Lower lobe of right lung (tissue), 2 donors: ENCODE measurements around the gene RHOH. TPM values are rescaled to one million over a fixed set of nuclear protein-coding genes. Genes with fewer than 3 reads are reported as not detected.

Experiments used
- ATAC-seq, 2 donors: fragments of 200-7000 bp; cut with Tn5 transposase; one replicate each; pipeline ENCODE4 v1.9.1; 2020 to 2022; ENCODE audit warnings: mild to moderate bottlenecking in 2 of 2, moderate library complexity in 2 of 2
- DNase-seq: peaks from one replicate; pipeline ENCODE4 v3.0.0-alpha.2; 2020
- H3K27ac ChIP-seq: fragments of 200-600 bp; one replicate; pipeline ENCODE4 v1.8.0; 2022
- H3K27me3 ChIP-seq: fragments of 200-600 bp; one replicate; pipeline ENCODE4 v1.8.0; 2022; ENCODE audit warnings: low read depth
- H3K36me3 ChIP-seq: fragments of 200-600 bp; one replicate; pipeline ENCODE4 v1.8.0; 2022; ENCODE audit warnings: mild to moderate bottlenecking
- H3K4me1 ChIP-seq: fragments of 200-600 bp; one replicate; pipeline ENCODE4 v1.8.0; 2022
- H3K4me3 ChIP-seq: fragments of 200-600 bp; one replicate; pipeline ENCODE4 v1.8.0; 2022; ENCODE audit warnings: mild to moderate bottlenecking
- H3K9me3 ChIP-seq: fragments of 200-600 bp; one replicate; pipeline ENCODE4 v1.8.0; 2022
- intact Hi-C: fragments of 100-400 bp; cut with DNase I; formaldehyde crosslinking; loops from one replicate; pipeline ENCODE4 v1.11.0; 2022
- total RNA-seq: library from RNA; stranded (reverse); fragmentation: NEBNext Ultra II Directional; extraction: Animal tissue kit (Norgen Biotek cat#: 25700); gene quantifications from one replicate; pipeline ENCODE4 v1.2.1, GENCODE V29; 2021
- TF ChIP-seq, protein P1 (sequence below): fragments of 200-600 bp; IDR thresholded peaks from one replicate; pipeline ENCODE4 v1.8.0; 2022; ENCODE audit warnings: antibody characterized with exemption, mild to moderate bottlenecking
- donor health status: DM: no; HTN: yes; CAD: no; lungs with severe emphysema.

The RHOH gene
- total RNA-seq, 1 donor from 2014 or later: 9.2 TPM

DNA sequence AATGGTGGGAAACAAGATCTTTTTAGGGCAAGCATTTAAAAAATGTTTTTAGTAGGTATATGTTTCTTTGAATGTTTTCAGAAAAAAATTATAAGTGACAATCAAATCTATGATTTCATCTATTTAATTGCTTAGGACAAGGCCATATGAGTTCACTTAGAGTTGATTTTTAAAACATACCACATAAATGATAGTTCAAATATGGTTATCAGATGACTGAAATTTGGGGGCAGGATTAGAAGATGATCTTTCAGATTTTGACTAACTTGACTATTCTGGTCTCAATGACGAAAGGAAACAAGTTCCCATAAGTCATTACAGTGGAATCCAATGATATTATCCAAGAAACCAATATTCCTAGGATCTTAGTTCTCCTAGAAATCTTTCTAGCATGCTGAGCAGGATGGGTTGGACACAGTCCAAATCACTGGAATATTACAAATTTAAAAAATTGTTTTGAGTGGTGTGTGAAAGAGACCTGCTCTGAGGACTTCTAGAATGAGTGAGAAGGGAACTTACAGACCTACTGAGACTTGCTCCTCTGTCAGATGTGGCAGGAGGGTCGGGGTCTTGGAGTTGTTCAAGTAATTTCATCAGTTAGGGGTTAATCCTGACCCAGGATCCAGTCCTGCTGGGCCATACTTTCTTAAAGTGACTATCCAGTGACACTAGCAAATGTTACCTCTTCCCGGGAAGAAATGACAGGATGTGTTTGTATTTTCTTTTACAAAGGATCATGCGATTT, 20.0 kb downstream of the RHOH start:
- H3K27ac ChIP-seq: no peak overlapping the region
- H3K36me3 ChIP-seq: no peaks in the 10 kb centered on the region
- H3K27me3 ChIP-seq: no peaks in the 10 kb centered on the region
- no peak overlapping the region for H3K4me3 ChIP-seq
- no peaks in the 10 kb centered on the region for H3K4me1 ChIP-seq
- TF ChIP-seq, protein P1, sequence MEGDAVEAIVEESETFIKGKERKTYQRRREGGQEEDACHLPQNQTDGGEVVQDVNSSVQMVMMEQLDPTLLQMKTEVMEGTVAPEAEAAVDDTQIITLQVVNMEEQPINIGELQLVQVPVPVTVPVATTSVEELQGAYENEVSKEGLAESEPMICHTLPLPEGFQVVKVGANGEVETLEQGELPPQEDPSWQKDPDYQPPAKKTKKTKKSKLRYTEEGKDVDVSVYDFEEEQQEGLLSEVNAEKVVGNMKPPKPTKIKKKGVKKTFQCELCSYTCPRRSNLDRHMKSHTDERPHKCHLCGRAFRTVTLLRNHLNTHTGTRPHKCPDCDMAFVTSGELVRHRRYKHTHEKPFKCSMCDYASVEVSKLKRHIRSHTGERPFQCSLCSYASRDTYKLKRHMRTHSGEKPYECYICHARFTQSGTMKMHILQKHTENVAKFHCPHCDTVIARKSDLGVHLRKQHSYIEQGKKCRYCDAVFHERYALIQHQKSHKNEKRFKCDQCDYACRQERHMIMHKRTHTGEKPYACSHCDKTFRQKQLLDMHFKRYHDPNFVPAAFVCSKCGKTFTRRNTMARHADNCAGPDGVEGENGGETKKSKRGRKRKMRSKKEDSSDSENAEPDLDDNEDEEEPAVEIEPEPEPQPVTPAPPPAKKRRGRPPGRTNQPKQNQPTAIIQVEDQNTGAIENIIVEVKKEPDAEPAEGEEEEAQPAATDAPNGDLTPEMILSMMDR: no peak
- ATAC-seq (no peak), DNase-seq (no peak)
- no peaks in the 10 kb centered on the region for H3K9me3 ChIP-seq
- intact Hi-C loops: no loop called here

DNA sequence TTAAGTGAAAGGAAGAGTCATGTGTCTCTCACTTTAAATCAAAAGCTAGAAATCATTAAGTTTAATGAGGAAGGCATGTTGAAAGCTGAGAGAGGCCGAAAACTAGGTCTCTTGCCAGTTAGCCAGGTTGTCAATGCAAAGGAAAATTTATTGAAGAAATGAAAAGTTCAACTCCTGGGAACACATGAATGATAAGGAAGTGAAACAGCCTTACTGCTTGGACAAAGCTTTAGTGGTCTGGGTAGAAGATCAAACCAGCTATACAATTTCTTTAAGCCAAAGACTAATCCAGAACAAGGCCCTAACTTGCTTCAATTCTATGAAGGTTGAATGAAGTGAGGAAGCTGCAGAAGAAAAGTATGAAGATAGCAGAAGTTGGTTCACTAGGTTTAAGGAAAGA, 24.9 kb downstream of the RHOH start:
- TF ChIP-seq, protein P1: no peak
- no peaks in the 10 kb centered on the region for H3K9me3 ChIP-seq
- ATAC-seq (no peak), DNase-seq (no peak)
- H3K27me3 ChIP-seq: no peaks in the 10 kb centered on the region
- no peak overlapping the region for H3K4me3 ChIP-seq
- no peaks in the 10 kb centered on the region for H3K4me1 ChIP-seq
- no peaks in the 10 kb centered on the region for H3K36me3 ChIP-seq
- intact Hi-C loops: no loop called here
- H3K27ac ChIP-seq: no peak overlapping the region

DNA sequence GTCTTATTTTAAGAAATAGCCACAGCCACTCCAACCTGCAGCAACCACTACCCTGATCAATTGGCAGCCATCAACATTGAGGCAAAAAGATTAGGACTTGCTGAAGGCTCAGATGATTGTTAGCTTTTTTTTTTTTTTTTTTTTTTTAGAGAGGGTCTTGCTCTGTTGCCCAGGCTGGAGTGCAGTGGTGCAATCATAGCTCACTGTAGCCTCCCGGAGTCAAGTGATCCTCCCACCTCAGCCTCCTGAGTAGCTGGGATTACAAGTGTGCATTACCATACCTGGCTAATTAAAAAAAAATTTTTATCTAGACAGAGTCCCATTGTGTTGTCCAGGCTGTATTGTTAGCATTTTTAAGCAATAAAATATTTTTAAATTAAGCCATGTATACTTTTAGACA, 26.5 kb downstream of the RHOH start:
- no peak for ATAC-seq
- TF ChIP-seq, protein P1: no peak
- no peaks in the 10 kb centered on the region for H3K9me3 ChIP-seq
- H3K36me3 ChIP-seq: no peaks in the 10 kb centered on the region
- no peak for DNase-seq
- no peak overlapping the region for H3K27ac ChIP-seq
- H3K4me1 ChIP-seq: no peaks in the 10 kb centered on the region
- no peaks in the 10 kb centered on the region for H3K27me3 ChIP-seq
- intact Hi-C loops: no loop called here
- H3K4me3 ChIP-seq: no peak overlapping the region

DNA sequence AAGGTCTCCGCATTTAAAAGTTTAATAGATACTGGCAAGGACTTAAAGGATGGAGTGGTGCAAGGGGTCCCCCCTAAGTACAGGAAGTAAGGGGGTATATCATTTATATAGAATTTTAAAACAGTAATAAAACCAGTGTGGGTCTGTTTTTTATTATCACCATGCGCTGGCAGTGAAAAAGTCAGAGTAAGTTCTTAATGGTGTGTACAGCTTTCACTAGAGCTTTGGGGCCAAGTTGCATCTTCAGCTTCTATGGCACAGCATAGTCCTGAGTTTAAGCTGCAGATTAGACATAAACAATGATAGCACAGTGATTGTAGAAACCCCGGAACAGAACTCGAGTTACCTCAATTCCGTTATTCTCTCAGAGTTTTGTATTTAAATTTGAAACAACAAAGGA, 27.6 kb downstream of the RHOH start:
- H3K4me3 ChIP-seq: no peak overlapping the region
- intact Hi-C loops: no loop called here
- no peaks in the 10 kb centered on the region for H3K27me3 ChIP-seq
- DNase-seq (no peak), ATAC-seq (no peak)
- H3K27ac ChIP-seq: no peak overlapping the region
- no peaks in the 10 kb centered on the region for H3K9me3 ChIP-seq
- H3K36me3 ChIP-seq: no peaks in the 10 kb centered on the region
- H3K4me1 ChIP-seq: no peaks in the 10 kb centered on the region
- TF ChIP-seq, protein P1: no peak

DNA sequence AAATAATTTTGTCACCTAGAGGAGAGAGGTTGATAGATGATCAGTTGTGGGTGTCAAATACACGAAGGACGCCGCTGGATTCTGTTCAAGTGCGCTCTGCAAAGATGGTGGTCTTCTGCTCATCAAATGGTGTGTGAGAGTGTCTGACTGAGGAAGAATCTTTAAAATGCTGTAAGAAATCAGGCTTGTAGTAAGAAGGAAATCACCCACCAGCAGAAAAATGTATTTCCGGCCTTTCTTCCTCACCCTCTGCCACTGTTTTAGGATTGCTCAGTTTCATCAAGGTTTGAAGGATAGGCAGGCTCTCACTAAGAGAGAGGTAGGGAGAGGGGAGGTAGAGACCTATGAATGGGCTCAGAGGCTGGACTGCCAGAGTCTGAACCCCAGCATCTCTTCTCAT, 28.7 kb downstream of the RHOH start:
- ATAC-seq (no peak), DNase-seq (no peak)
- H3K27me3 ChIP-seq: no peaks in the 10 kb centered on the region
- H3K4me3 ChIP-seq: no peak overlapping the region
- H3K36me3 ChIP-seq: no peaks in the 10 kb centered on the region
- TF ChIP-seq, protein P1: no peak
- H3K9me3 ChIP-seq: no peaks in the 10 kb centered on the region
- no peaks in the 10 kb centered on the region for H3K4me1 ChIP-seq
- H3K27ac ChIP-seq: no peak overlapping the region
- intact Hi-C loops: no loop called here
